HG03469 (cell line): ENCODE measurements around the gene APMAP.

Experiments used
- ATAC-seq: cut with Tn5 transposase; IDR thresholded peaks from one replicate; pipeline ENCODE4 v1.9.1; 2021; ENCODE audit warnings: mild to moderate bottlenecking, moderate library complexity, moderate number of reproducible peaks; ENCODE audit not compliant: unreplicated experiment

Gene APMAP

GRCh38 chr20:24914388-24915241, 77.9 kb downstream of the APMAP start:
- no peak for ATAC-seq

- ATAC-seq: no peak
Measured at GRCh38 chr20:24913076-24913628, 79.4 kb downstream of the APMAP start.
